Small intestine (tissue), 16 donors: ENCODE measurements around the gene CLDN20. TPM values are rescaled to one million over a fixed set of nuclear protein-coding genes. Genes with fewer than 3 reads are reported as not detected.
"Not testable (repeated sequence)": the region's sequence is repeated elsewhere in the genome, so short reads cannot be mapped to it uniquely, and the experiment has no call there.

ENCODE experiments used
- DNase-seq, 2 donors: peaks; one replicate each; pipeline versions ENCODE4 v3.0.0 to v3.0.0-alpha.2; 2013
- FAIRE-seq: peaks from 2 replicates; lab custom pipeline; 2012; peaks lifted over from hg19 to GRCh38; lab: Jason Lieb, UNC
- H3K27ac ChIP-seq, 3 donors: one replicate each; pipeline ENCODE4 v1.5.1; 2013; ENCODE audit warnings: low read length in 2 of 3, mild to moderate bottlenecking in 2 of 3, control low read depth in 1 of 3, inconsistent platforms in 1 of 3, low read depth in 1 of 3, moderate library complexity in 1 of 3
- H3K27me3 ChIP-seq, 3 donors: one replicate each; pipeline ENCODE4 v1.6.1; 2013; ENCODE audit warnings: low read length in 3 of 3, inconsistent platforms in 1 of 3; ENCODE audit not compliant: control insufficient read depth in 3 of 3, insufficient read depth in 3 of 3
- H3K36me3 ChIP-seq, 3 donors: one replicate each; pipeline ENCODE4 v1.6.1; 2013; ENCODE audit warnings: low read length in 3 of 3, inconsistent platforms in 1 of 3, low read depth in 1 of 3, mild to moderate bottlenecking in 1 of 3, moderate library complexity in 1 of 3; ENCODE audit not compliant: control insufficient read depth in 3 of 3, insufficient read depth in 2 of 3
- H3K4me1 ChIP-seq, 3 donors: one replicate each; pipeline ENCODE4 v1.6.1; 2013; ENCODE audit warnings: low read length in 2 of 3, inconsistent platforms in 1 of 3, low read depth in 1 of 3, mild to moderate bottlenecking in 1 of 3, moderate library complexity in 1 of 3; ENCODE audit not compliant: control insufficient read depth in 3 of 3, insufficient read depth in 2 of 3
- H3K4me3 ChIP-seq, 3 donors: one replicate each; pipeline ENCODE4 v1.5.1; 2013; ENCODE audit warnings: low read length in 3 of 3, control low read depth in 1 of 3, inconsistent platforms in 1 of 3, low read depth in 1 of 3, mild to moderate bottlenecking in 1 of 3, moderate library complexity in 1 of 3
- H3K9me3 ChIP-seq, 2 donors: one replicate each; pipeline ENCODE4 v1.6.1; 2013; ENCODE audit warnings: low read depth in 1 of 2, low read length in 1 of 2; ENCODE audit not compliant: control insufficient read depth in 2 of 2, insufficient read depth in 1 of 2
- WGBS, 3 donors: extraction: QIAGEN DNeasy Blood & Tissue Kit; methylation state at CpG; one replicate each; pipeline ENCODE4 v1.1.7; 2013; 5-methylcytosine and 5-hydroxymethylcytosine counted together
- long read RNA-seq, 10 donors: transcript quantifications; one replicate each; lab custom pipeline, GENCODE V29; 2026
- polyA plus RNA-seq, 4 donors: library from polyadenylated mRNA; stranded (reverse) in 3 of 4; unstranded in 1 of 4; fragments of 200-250 nt in 3 of 4; fragments of 120-200 nt in 1 of 4; gene quantifications; one replicate each; pipeline versions ENCODE4 v1.2.1 to v1.2.3, GENCODE V29; 2013
- donor health status: healthy with polysubstance abuse.
- donor health status: control.
- donor health status: control.
- donor health status: Bipolar disorder and iron deficiency.
- donor health status: healthy.

Gene CLDN20, protein sequence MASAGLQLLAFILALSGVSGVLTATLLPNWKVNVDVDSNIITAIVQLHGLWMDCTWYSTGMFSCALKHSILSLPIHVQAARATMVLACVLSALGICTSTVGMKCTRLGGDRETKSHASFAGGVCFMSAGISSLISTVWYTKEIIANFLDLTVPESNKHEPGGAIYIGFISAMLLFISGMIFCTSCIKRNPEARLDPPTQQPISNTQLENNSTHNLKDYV
- under 1 TPM in 1 of 4 donors, not detected in 3; 0.97 TPM for polyA plus RNA-seq
- long read RNA-seq, donor 1: 0 reads
- long read RNA-seq, donor 2, partial matches to known transcripts: 0 of 9 reads
- long read RNA-seq, donor 2, other reads (novel, unspliced or antisense): 9 of 9 reads
- long read RNA-seq, donor 3: 0 reads
- long read RNA-seq, donor 4: 0 reads
- long read RNA-seq, donor 5: 0 reads
- long read RNA-seq, donor 6: 0 reads
- long read RNA-seq, donor 7: 0 reads
- long read RNA-seq, donor 8: 0 reads
- long read RNA-seq, donor 9: 0 reads
- long read RNA-seq, donor 10: 0 reads

DNA sequence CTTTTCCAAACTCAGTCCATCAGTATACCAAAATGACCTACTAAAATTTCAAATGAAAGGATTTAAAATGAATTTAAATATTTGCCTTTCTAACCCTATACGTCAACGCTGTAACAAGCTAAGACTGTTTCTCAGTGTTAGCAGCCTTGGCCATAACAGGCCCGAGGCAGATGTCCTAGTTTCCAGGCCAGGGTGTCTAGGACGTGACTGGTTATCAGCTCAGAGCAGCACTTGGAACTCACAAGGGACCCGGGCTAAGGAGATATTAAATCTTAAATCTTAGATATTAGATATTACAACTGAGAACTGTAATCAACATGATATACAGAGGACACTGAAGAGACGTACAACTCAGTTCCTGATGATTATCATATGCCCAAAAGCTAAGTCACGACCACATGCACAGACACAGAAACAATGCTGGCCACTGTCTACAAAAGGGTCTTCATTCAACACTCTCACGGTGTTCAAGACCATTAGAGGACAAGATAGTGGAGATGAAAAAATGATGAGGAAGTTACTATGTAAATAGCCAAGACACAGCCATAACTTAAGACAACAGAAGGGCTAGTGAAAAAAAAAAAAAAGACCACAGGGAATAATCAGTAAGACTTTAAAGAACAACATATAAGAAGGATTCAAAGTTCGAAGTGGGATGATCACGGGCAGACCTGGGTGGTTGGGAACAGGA is at the start of gene CLDN20:
Gene CLDN20 (plus strand): TSS at position 641 of the 691 bp plus-strand sequence. CDS start 11,707 bp downstream, outside the sequence.
- Histone ChIP-seq H3K27ac (no peak within 1 kb of the TSS), H3K4me1 (no peaks in the 10 kb centered on the region), H3K9me3 (no peaks in the 10 kb centered on the region), H3K36me3 (peaks cover 0 to 31% (median 5%) of the 10 kb centered on the region in 3 donors), H3K27me3 (no peaks in the 10 kb centered on the region), H3K4me3 (no peak within 1 kb of the TSS)
- FAIRE-seq (no peak), DNase-seq (no peak)
- WGBS, 3 donors: 86 to 90% (median 89%) methylated on average over 10 of the region's 10 CpGs

DNA sequence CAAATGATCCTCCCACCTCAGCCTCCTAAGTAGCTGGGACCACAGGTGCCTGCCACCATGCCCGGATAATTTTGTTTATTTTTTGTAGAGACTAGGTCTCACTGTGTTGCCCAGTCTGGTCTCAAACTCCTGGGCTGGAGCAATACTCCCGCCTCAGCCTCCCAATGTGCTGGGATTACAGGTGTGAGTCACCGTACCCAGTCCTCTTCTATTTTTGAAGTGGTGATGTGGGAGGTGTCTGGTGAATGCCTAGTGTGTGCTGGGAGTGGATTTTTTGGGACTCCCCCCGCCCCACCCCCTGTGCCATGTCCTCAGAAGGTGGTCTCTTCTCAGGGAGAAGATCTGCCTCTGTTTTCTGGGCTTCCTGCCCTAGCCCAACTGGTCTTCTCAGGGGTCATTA is 47.9 kb upstream of the CLDN20 start:
- FAIRE-seq (no peak), DNase-seq (no peak)
- WGBS, 3 donors: 83 to 91% (median 85%) methylated on average over 4 of the region's 4 CpGs
- Histone ChIP-seq H3K36me3 (peaks cover 0 to 35% (median 6%) of the 10 kb centered on the region in 3 donors), H3K4me1 (no peaks in the 10 kb centered on the region), H3K9me3 (no peaks in the 10 kb centered on the region), H3K27me3 (no peaks in the 10 kb centered on the region), H3K4me3 (no peak overlapping the region), H3K27ac (no peak overlapping the region)

DNA sequence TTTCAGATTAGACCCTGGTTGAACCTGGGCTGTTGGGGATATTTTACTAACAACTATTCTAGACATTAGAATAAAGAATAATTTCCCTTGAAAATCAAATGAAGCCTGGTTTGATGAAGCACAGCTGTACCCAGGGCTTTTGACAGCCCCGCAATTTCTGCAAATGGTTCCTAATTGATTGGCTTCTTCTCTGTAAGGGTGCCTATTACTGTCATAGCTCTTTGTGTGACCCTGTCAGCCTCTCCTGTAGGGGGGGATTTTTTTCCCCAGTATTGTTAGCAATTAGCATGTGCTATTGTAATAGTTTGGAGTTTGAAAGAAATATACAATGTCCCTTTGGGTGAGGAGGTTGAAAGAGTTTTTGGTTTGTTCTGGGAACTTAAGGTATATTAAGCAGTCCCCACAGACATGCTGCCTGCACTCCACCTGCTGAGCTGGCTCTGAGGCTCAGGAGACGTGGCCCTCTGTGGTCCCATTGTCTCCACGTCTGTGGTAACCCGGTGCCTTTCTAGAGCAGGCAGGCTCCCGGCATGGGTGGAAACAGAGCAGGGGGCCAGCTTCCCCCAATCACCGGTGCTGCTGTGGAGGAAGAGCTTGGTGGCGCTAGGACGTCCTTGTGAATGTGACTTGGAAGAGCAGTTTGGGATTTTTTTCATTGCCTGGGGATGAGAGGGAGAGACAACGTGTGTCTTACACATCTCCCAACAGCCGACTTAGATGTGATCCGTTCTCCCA is 47.3 kb upstream of the CLDN20 start:
- H3K4me1 ChIP-seq: no peaks in the 10 kb centered on the region
- H3K4me3 ChIP-seq: no peak overlapping the region
- H3K9me3 ChIP-seq: no peaks in the 10 kb centered on the region
- whole genome bisulfite sequencing, 3 donors: 74 to 84% (median 77%) methylated on average over 11 of the region's 11 CpGs
- DNase-seq: no peak
- H3K36me3 ChIP-seq: peaks cover 0 to 35% (median 4%) of the 10 kb centered on the region in 3 donors
- no peak overlapping the region for H3K27ac ChIP-seq
- FAIRE-seq: no peak
- H3K27me3 ChIP-seq: no peaks in the 10 kb centered on the region

DNA sequence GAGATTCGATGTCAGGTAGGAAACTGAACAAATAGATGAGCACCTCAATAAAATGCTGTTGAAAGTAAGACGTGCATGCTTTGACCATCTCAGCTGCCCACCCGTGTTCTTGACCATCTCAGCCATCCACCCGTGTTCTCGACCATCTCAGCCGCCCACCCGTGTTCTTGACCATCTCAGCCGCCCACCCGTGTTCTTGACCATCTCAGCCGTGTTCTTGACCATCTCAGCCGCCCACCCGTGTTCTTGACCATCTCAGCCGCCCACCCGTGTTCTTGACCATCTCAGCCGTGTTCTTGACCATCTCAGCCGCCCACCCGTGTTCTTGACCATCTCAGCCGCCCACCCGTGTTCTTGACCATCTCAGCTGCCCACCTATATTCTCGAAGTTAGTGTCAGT is 45.1 kb upstream of the CLDN20 start:
- DNase-seq, H3K9me3 ChIP-seq, FAIRE-seq, H3K27ac ChIP-seq, H3K27me3 ChIP-seq, H3K4me1 ChIP-seq, H3K4me3 ChIP-seq: not testable (repeated sequence)
- peaks cover 0 to 26% (median 2%) of the 10 kb centered on the region in 3 donors for H3K36me3 ChIP-seq
- 93 to 94% (median 93%) methylated on average over 15 to 20 of the region's 20 CpGs for WGBS, 3 donors

DNA sequence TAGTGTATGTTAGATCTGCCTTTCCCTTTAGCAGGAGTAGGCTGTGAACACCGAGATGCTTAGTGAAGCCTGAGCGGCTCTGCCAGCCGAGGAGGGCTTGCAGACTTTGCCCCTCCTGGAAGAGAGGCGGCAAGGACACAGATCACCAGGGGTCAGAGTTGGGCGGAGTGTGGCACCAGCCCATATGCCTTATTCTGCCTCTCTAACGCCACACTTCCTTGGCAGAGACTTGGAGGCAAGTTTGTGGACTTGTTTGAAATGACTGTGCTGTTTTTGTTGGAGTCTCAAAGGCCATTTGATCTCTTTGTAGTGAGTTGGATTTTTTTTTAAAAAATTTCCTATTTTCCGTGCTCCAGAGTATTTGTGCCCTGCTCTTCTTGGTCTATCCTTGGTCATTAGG is 44.5 kb upstream of the CLDN20 start:
- no peak for DNase-seq
- Histone ChIP-seq H3K27ac (no peak overlapping the region), H3K4me1 (peaks cover 0 to 9% (median 0%) of the 10 kb centered on the region in 3 donors), H3K36me3 (peaks cover 0 to 22% (median 5%) of the 10 kb centered on the region in 3 donors), H3K27me3 (no peaks in the 10 kb centered on the region), H3K9me3 (no peaks in the 10 kb centered on the region), H3K4me3 (no peak overlapping the region)
- FAIRE-seq: no peak
- 84 to 88% (median 87%) methylated on average over 7 of the region's 7 CpGs for WGBS, 3 donors

DNA sequence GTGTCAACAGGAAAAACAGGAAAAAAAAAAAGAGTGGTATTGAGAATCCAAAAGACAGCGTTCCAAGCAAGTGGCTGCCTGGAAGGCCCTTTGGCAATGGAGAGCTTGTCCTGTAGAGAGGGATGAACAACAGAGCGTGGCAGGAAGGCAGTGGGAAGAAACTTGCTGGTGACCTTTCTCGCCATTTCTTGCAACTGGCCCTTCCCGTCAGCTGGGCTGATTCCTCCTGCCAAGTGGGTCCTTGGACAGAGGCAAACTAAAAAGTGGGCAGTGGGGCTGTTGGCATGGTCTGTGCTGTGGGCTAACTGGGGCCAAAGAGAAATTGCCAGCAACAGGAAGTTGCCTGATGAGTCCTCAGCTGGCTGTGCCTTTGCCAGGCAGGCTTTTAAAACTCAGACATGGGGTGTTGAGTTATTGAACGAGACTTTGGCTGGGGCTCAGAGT is 43.9 kb upstream of the CLDN20 start:
- Histone ChIP-seq H3K4me1 (peaks cover 0 to 13% (median 0%) of the 10 kb centered on the region in 3 donors), H3K27me3 (no peaks in the 10 kb centered on the region), H3K9me3 (no peaks in the 10 kb centered on the region), H3K36me3 (peaks cover 0 to 25% (median 5%) of the 10 kb centered on the region in 3 donors), H3K4me3 (no peak overlapping the region), H3K27ac (no peak overlapping the region)
- FAIRE-seq (no peak), DNase-seq (no peak)
- WGBS, 3 donors: 86 to 96% (median 90%) methylated on average over 5 of the region's 5 CpGs

DNA sequence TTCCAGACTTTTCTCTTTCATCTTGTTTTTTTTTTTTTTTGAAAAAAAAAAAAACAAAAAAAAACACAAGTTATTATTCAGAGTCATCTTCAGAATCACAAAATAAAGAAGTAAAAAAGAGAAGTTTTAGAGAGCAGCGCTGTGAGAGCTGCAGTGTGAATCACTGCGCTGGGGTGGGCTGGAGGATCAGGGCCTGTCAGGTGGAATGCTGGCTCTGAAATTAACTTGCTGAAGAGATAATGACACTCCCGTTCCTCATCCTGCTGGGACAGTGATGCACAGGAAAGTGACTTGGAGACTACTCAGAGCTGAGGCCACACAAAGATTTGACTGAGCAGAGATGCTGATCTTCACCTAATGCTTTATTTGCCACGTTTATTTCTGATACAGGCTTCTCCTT is 42.7 kb upstream of the CLDN20 start:
- FAIRE-seq: no peak
- Histone ChIP-seq H3K27me3 (no peaks in the 10 kb centered on the region), H3K27ac (no peak overlapping the region), H3K4me1 (peaks cover 0 to 13% (median 0%) of the 10 kb centered on the region in 3 donors), H3K9me3 (no peaks in the 10 kb centered on the region), H3K4me3 (no peak overlapping the region), H3K36me3 (peaks cover 0 to 23% (median 5%) of the 10 kb centered on the region in 3 donors)
- DNase-seq: no peak
- 83 to 88% (median 85%) methylated on average over 4 of the region's 4 CpGs for WGBS, 3 donors

DNA sequence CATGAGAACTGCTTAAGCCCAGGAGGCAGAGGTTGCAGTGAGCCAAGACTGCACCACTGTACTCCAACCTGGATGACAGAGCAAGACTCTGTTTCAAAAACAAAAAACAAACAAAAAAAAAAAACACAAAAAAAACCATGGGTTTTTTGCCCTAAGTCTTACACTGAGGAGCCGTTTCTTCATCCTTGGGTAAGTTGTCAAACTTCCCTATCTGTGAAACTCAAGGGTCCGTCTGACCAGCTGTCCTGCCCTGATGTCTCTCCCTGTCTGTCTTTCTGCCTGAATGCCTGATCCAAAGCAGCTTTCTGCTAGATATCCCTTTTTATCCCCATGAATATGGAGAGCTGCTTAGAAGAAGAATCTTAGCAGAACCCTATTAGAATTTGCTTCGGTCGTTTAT is 41.3 kb upstream of the CLDN20 start:
- DNase-seq (no peak), FAIRE-seq (no peak)
- 88 to 95% (median 94%) methylated on average over 4 of the region's 4 CpGs for WGBS, 3 donors
- H3K27me3 ChIP-seq: no peaks in the 10 kb centered on the region
- H3K27ac ChIP-seq: no peak overlapping the region
- H3K9me3 ChIP-seq: peaks cover 0 to 5% of the 10 kb centered on the region in 2 donors
- H3K4me3 ChIP-seq: no peak overlapping the region
- H3K36me3 ChIP-seq: peaks cover 0 to 24% (median 9%) of the 10 kb centered on the region in 3 donors
- peaks cover 0 to 13% (median 0%) of the 10 kb centered on the region in 3 donors for H3K4me1 ChIP-seq
